ENCODE data around the gene NR1D2.
"Not testable (repeated sequence)": the region's sequence is repeated elsewhere in the genome, so short reads cannot be mapped to it uniquely, and the experiment has no call there.

DNA sequence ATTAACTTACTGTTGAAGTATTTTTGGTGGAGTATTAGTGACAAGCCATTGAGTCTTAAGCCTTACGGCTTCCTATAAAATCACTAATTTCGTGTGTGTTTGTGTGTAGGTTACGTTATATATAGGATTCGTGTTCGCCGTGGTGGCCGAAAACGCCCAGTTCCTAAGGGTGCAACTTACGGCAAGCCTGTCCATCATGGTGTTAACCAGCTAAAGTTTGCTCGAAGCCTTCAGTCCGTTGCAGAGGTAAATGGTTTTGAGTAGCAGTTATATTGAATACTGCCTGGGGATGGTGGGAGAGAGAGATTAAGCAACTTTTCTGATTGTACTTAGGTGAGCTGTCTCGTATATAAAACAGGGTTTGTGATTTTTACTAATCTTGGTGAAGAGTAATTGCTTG is 26.8 kb upstream of the NR1D2 start:
- TF ChIP-seq, protein P1, sequence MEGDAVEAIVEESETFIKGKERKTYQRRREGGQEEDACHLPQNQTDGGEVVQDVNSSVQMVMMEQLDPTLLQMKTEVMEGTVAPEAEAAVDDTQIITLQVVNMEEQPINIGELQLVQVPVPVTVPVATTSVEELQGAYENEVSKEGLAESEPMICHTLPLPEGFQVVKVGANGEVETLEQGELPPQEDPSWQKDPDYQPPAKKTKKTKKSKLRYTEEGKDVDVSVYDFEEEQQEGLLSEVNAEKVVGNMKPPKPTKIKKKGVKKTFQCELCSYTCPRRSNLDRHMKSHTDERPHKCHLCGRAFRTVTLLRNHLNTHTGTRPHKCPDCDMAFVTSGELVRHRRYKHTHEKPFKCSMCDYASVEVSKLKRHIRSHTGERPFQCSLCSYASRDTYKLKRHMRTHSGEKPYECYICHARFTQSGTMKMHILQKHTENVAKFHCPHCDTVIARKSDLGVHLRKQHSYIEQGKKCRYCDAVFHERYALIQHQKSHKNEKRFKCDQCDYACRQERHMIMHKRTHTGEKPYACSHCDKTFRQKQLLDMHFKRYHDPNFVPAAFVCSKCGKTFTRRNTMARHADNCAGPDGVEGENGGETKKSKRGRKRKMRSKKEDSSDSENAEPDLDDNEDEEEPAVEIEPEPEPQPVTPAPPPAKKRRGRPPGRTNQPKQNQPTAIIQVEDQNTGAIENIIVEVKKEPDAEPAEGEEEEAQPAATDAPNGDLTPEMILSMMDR (conservative IDR thresholded peaks at IDR 0.05 in 1 of 2, IDR thresholded peaks at IDR 0.05 in 1 of 2; ENCODE audit: extremely low read depth in 1 of 2, insufficient read depth in 1 of 2, low read depth in 1 of 2, low read length in 2 of 2), result not testable (repeated sequence)
- not testable (repeated sequence) for TF ChIP-seq EZH2 (IDR thresholded peaks at IDR 0.05; ENCODE audit: borderline replicate concordance, low read length)

All from mammary epithelial cell (primary cell).